ENCODE results near the gene TIMD4.
"Not testable (repeated sequence)": the region's sequence is repeated elsewhere in the genome, so short reads cannot be mapped to it uniquely, and the experiment has no call there.

TIMD4 gene

DNA sequence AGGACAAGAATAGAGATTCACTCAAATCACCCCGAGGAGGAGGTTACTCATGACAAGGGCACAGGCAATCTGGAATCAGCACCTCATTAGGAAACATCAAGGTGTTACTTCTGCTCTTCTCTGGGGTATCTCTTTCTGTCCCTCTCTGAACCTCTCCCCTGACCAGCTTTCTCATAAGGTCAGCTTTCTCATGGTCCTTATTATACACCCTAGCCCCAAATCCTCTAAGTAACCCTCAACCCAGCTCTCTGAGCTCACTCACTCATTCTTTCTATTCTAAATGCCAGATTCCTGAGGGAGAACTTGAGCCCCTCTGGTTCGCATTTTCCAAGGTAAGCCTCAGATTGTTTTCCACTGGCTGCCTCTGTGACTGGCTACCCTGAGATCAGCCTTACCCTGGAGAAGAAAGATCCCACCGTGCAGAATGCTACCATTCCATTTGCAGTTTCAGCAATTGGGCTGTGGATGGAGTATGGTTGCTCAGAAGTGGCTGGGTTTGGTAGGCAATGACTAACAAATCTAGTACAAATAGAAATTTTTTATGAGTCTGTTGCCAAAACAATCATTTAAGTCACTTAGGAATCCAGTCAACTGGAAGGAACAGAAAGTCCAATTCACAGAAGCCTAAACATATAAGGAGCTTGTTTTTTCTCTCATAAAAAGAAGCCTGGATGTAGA is 9.0 kb upstream of the TIMD4 start:
- TF ChIP-seq, protein P1, sequence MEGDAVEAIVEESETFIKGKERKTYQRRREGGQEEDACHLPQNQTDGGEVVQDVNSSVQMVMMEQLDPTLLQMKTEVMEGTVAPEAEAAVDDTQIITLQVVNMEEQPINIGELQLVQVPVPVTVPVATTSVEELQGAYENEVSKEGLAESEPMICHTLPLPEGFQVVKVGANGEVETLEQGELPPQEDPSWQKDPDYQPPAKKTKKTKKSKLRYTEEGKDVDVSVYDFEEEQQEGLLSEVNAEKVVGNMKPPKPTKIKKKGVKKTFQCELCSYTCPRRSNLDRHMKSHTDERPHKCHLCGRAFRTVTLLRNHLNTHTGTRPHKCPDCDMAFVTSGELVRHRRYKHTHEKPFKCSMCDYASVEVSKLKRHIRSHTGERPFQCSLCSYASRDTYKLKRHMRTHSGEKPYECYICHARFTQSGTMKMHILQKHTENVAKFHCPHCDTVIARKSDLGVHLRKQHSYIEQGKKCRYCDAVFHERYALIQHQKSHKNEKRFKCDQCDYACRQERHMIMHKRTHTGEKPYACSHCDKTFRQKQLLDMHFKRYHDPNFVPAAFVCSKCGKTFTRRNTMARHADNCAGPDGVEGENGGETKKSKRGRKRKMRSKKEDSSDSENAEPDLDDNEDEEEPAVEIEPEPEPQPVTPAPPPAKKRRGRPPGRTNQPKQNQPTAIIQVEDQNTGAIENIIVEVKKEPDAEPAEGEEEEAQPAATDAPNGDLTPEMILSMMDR (IDR thresholded peaks at IDR 0.05; ENCODE audit: extremely low read depth, missing control alignments): no peak
- DNase-seq (ENCODE audit: low spot score): no peak

DNA sequence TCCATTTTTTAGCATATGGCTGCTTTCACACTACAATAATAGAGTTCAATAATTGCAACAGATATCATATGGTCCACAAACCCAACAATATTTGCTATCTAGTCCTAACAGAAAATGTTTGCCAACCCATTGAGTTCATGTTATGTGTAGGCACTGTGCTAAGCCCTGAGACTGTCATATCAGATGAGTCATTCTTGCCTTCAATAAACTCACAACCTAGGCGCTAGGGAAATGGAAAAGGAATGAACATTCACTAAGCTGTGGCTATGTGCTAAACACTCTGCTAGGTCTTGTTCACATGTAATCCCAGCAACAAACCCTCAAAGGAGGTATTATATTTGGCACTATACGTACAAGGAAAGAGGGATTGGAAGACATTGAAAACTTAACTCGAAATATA is 8.4 kb upstream of the TIMD4 start:
- DNase-seq (ENCODE audit: low spot score): no peak
- TF ChIP-seq, protein P1 (IDR thresholded peaks at IDR 0.05; ENCODE audit: extremely low read depth, missing control alignments): no peak

DNA sequence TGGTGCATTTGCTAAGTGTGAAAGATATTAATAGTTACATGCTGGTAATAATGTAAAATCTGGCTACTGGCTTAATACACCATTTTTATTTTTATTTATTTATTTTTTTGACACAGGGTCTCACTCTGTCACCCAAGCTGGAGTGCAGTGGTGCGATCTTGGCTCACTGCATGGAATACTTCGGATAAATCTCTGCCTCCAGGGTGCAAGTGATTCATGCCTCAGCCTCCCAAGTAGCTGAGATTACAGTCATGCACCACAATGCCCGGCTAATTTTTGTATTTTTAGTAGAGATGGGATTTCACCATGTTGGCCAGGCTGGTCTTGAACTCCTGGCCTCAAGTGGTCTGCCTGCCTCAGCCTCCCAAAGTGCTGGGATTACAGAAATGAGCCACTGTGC is 4.4 kb upstream of the TIMD4 start:
- DNase-seq (ENCODE audit: low spot score): not testable (repeated sequence)

DNA sequence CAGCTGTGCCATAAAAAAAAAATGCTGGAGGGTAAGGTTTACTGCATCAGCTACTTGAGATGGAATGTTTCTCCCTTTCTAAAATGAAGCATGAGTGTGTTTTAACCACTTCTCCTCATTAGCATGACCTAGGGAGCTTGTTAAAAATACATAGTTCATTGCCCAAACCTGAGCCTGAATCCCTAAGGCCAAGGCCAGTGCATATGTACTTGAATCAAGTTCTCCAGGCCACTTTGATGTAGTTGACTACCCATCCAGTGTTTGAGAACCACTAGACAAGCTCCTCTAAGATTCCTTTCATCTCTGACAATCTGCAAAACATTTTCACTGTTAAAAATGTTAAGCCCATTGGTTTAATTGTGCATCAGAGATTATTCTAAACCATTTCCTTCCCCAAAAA is 6.7 kb downstream of the TIMD4 start:
- TF ChIP-seq, protein P1 (IDR thresholded peaks at IDR 0.05; ENCODE audit: extremely low read depth, missing control alignments): no peak
- no peak for DNase-seq (ENCODE audit: low spot score)

DNA sequence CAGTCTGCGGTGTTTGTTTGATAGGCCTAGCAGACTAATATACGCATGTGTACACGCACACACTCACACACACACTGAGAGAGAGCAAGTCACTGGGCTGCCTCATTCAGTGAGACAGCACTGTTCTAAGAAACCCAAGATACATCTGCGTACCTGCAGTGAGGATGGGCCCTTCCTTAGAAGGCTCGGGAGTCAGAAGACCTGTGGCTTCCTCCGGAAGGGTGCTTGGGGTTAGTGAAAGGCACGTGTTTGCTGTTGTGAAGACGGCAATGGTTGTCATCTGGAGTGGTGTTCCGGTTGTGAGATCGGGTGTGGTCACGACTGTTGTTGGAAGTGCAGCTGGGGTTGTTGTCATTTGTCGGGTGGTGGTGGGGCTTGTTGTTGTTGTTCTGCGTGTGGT is 11.7 kb downstream of the TIMD4 start:
- TF ChIP-seq, protein P1 (IDR thresholded peaks at IDR 0.05; ENCODE audit: extremely low read depth, missing control alignments): no peak
- DNase-seq (ENCODE audit: low spot score): no peak

DNA sequence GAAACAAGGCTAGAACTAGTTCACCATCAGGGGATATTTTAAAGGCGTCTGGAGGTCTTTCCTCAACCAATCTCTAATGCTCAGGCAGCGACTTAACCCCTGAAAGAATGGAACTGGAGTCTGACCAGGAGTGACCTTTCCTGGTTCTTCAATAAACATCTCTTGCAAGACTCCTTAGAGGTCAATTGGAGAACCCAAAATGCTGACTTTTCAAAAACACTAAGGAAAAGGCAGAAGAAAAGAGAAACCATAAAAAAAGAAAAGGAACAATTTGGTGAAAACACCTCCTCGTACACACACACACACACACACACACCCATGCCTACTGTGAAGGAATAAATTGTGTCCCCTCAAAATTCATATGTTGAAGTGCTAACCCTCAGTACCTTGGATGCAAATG is 12.3 kb downstream of the TIMD4 start:
- no peak for DNase-seq (ENCODE audit: low spot score)
- TF ChIP-seq, protein P1 (IDR thresholded peaks at IDR 0.05; ENCODE audit: extremely low read depth, missing control alignments): no peak

DNA sequence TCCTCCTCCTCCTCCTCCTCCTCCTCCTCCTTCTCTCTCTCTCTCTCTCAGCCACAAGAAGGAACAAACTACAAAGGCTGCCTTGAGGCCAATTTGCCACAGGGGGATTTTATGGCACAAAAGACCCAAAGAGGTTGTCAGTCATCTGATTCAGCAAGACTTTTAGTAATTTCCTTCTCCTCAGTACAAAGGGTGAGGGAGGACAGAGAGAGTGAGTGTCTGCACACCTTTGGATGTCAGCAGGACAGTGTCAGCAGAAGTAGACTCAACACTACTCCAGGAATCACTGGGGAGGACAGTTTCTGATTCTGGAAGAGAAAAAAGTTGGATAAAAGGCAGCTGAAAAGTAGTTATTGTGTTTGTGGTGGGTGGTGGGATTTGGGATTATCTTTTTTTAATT is 13.6 kb downstream of the TIMD4 start:
- TF ChIP-seq, protein P1 (IDR thresholded peaks at IDR 0.05; ENCODE audit: extremely low read depth, missing control alignments): no peak
- DNase-seq (ENCODE audit: low spot score): no peak

DNA sequence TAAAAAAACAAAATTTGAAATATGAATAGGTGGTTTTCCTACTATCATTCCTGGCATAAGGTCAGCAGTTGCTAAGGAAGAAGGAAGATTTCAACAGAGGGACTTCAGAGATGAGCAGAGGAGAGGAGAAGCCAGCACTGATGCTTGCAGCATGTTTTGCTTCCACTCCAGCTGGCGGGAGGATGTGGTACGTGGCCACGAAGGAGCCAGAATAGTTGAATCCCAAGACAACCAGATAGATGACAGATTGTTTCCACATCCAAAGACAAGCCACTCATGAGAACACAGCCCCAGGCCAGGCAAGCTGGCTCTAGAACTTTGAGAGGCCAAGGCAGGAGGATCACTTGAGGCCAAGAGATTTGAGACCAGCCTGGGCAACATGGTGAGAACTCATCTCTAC is 15.1 kb downstream of the TIMD4 start:
- TF ChIP-seq, protein P1 (IDR thresholded peaks at IDR 0.05; ENCODE audit: extremely low read depth, missing control alignments): no peak
- DNase-seq (ENCODE audit: low spot score): no peak

Data from GM20000 (cell line).